Suppressor macrophage (primary cell): Measurements from ENCODE around the gene GMPR2.

ENCODE experiments used
- DNase-seq, 4 experiments: peaks; one replicate each; pipeline ENCODE4 v3.0.0-alpha.2; 2020 to 2022
- total RNA-seq, 17 experiments: gene quantifications; one replicate each; lab custom pipeline; 2026; ENCODE audit warnings: mixed read lengths in 6 of 17, inconsistent platforms in 3 of 17; lab: John Stamatoyannopoulos, UW

Gene GMPR2
- total RNA-seq, result 17.6 to 65.3 (median 44.8) reads per million in 17 experiments

- DNase-seq, result peak in 1 of 4 experiments; percentile 88
Measured at GRCh38 chr14:24232645-24233537, at the start of gene GMPR2. GMPR2 (plus strand) TSS chr14:24232929; CDS start chr14:24233254, 325 bp downstream.

- no peak for DNase-seq
Measured at GRCh38 chr14:24183014-24183481, 49.7 kb upstream of the GMPR2 start.

- no peak for DNase-seq
Measured at GRCh38 chr14:24184104-24184970, 48.4 kb upstream of the GMPR2 start.

GRCh38 chr14:24185026-24185425 is 47.7 kb upstream of the GMPR2 start:
- no peak for DNase-seq

GRCh38 chr14:24185741-24186140 is 47.0 kb upstream of the GMPR2 start:
- DNase-seq, result no peak

- no peak for DNase-seq
Measured at GRCh38 chr14:24186831-24187538, 45.7 kb upstream of the GMPR2 start.

- DNase-seq, result no peak
Measured at GRCh38 chr14:24187539-24187915, 45.2 kb upstream of the GMPR2 start.

GRCh38 chr14:24188251-24189058 is 44.3 kb upstream of the GMPR2 start, which contains the start of gene IPO4:
IPO4 (minus strand) TSS chr14:24188816; CDS start chr14:24188787, 29 bp downstream.
- DNase-seq, result peak; percentile 96 to 98 (median 98)

GRCh38 chr14:24189059-24189375 is 43.7 kb upstream of the GMPR2 start:
- peak in 1 of 4 experiments; percentile 4 for DNase-seq

GRCh38 chr14:24189460-24189859 is 43.3 kb upstream of the GMPR2 start:
- DNase-seq, result no peak

GRCh38 chr14:24190416-24190815 is 42.3 kb upstream of the GMPR2 start:
- DNase-seq, result no peak

- no peak for DNase-seq
Measured at GRCh38 chr14:24192933-24193332, 39.8 kb upstream of the GMPR2 start.

- DNase-seq, result peak in 2 of 4 experiments; percentile 20 to 24
Measured at GRCh38 chr14:24194186-24194872, 38.4 kb upstream of the GMPR2 start.

GRCh38 chr14:24194873-24195185 is 37.9 kb upstream of the GMPR2 start:
- peak in 1 of 4 experiments; percentile 1 for DNase-seq

- peak; percentile 88 to 94 (median 93) for DNase-seq
Measured at GRCh38 chr14:24195186-24196070, 37.3 kb upstream of the GMPR2 start, which contains the start of gene TM9SF1. TM9SF1 (minus strand) TSS chr14:24195441; CDS start chr14:24195019, 422 bp downstream.

- DNase-seq, result peak; percentile 32 to 57 (median 54)
Measured at GRCh38 chr14:24196071-24197055, 36.4 kb upstream of the GMPR2 start.

GRCh38 chr14:24197056-24197450 is 35.7 kb upstream of the GMPR2 start:
- no peak for DNase-seq

- no peak for DNase-seq
Measured at GRCh38 chr14:24198814-24199524, 33.8 kb upstream of the GMPR2 start.
